ENCODE results near the gene CHCHD6.

Gene CHCHD6

DNA sequence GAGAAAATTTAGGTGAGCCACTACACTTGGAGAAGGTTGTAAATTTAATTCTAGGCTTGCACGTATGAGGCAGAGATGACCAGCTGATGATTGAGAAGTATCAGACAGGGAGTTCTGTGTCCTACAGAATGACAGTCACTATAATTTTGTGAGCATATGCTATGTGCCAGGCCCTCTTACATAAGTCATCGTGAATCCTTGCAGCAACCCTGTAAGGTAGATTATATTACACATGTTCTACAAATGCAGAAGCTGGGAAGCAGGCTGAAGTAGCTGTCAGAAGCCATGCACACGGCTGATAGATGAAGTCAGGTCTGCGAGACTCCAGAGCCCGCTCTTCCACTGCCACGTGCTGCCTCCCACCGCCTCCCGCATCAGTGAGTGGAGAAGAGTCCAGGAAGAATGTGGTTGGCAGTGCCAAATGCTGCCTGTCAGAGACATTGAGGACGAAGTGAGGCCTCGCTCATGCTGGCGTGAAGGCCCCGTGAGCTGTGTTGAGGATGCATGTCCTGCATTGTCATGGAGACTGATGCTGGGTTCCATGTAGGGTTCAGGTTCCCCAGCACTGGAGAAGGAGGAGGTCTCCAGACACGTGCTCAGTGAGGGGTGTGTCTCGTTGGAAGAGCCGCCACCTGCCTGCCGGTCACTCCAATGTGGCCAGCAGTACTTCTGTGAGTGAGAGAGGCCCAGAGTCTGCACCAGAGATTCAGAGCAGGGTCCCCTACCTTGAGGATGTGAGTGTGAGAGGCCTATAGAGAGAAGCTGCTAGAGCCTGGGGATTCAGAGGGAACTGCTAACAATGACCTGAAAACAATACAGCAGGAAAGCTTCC is 155.6 kb downstream of the CHCHD6 start:
- no peak for DNase-seq (ENCODE audit: low spot score)

DNA sequence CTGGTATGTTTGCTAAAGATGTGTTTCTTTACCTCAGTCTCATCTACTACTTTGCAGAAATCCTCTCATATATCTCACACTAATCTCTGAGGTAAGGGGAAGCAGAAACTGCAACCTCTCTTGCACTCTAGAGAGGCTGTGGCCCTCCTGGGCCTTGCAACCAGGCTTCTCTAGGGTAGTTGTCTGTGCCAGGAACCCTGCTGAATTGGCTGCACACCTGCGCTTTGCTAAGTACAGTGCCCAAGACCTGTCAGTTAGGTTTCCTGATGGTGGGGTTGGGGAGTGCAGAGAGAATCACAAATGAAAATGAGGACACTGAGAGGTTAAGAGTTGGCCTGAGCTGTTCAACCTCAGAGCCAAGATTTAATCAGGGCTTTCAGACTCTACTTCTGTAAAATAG is 161.7 kb downstream of the CHCHD6 start:
- DNase-seq (ENCODE audit: low spot score) = no peak

- no peak for DNase-seq (ENCODE audit: low spot score)
These were observed 162.2 kb downstream of the CHCHD6 start for GRCh38 chr3:126866175-126866759.

DNA sequence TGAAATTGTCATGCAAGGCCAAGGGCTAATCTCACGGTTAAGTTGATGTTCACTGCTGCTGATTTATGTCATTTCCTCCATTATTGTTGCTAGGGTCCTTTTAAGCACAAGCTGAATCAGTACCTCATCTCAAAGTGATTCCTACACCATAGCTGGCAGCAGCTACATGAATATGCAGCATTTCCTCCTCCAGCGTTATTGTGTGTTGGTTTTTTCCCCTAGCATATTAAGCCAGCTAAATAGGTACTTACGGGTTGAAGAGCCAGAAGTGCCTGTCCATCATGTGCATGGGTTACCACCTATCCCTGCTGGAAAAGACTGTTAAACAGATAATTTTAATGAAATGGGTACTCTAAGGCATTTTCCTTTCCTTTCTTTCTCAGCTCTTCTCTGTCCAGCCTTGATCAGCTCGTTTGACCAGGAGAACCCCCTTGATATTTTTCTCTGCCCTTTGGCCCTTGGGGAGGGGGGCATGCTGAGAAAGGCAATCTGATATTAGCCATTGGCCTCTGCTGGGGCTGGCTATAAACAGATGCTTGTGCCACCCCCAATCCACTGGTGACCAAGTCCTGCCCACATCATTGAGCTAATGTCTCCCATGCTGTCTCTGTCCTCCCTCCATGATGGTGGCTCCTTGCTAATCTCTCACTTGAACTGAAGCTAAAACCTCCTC is 163.3 kb downstream of the CHCHD6 start:
- DNase-seq (ENCODE audit: low spot score) = no peak

DNA sequence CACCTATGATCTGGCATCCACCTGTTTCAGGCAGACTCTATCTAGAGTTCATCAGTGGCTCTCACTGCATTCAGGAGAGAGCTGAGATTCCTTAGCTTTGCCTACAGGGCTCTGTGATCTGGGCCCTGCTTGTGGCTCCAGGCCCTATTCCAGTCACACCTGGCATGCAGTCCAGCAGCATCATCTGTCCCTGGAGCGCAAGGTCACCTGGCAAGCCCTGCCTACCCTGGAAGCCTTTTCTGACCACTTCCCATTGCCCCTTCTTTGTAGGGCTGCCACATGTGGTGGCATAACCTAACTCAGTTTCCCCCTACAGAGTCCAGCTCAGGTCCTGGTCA is 163.8 kb downstream of the CHCHD6 start:
- no peak for DNase-seq (ENCODE audit: low spot score)

DNA sequence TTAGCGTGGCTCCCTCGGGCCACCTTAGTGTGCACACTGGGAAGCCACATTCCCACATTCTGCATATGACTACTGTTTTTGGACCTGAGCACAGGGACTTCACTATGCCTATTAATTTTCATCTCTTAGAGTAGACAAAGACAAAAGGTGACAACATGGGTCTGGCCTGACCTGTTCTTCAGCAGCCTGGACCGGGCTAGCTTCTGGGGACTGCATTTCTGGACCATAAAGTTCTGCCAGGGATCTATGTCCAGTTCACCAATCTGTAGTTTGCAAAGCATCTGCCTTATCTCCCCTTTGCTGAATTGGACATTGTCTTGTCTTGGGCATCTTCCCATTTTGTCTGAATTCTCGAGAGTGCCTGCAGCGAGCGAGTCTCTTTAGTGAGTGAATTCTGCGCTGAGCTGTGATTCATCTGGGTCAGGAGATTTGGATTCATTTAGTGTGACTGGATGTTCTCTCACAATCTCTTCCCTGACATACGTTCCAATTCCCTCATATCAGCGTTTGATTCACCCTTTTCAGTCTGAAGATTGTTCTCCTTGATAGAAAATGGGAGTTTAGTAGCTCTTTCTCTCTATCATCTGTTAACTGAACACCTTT is 166.7 kb downstream of the CHCHD6 start:
- peak; percentile 32 for DNase-seq (ENCODE audit: low spot score)

DNA sequence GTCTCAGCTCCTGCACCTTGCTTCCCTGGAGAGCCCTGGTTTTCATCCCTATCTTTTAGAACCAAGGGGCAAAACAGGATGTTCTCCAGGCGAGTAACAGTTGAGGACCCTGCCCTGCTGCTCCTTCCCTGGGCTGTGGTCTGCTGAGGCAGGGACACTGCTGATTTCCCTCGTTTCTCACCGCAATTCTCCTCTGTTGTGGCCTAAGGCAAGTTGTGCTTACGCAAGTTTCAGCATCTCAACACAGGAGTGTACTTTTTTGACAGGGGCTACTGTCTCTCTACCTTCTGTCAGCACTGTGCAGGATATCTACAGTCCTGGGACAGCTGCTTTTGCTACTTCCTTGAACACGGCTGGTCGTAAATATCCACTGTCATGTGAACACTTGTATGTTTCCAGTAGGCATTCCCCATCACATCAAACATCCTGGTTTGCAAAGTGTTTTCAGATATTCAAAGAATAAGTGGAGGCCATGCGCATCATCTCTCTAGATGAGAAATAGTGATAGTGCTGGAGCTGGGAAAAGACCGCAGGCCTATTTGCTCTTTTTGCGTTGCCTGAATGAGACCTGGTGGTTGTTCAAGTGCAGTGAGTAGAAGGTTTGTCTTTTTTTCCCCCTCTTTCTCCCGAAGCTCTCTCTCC is 168.8 kb downstream of the CHCHD6 start:
- no peak for DNase-seq (ENCODE audit: low spot score)

GRCh38 chr3:126873416-126873815 is 169.4 kb downstream of the CHCHD6 start:
- no peak for DNase-seq (ENCODE audit: low spot score)

- no peak for DNase-seq (ENCODE audit: low spot score)
These were observed 174.6 kb downstream of the CHCHD6 start for GRCh38 chr3:126878664-126879063.

GRCh38 chr3:126880901-126881300 is 176.9 kb downstream of the CHCHD6 start:
- no peak for DNase-seq (ENCODE audit: low spot score)

- DNase-seq (ENCODE audit: low spot score) = no peak
These were observed 177.8 kb downstream of the CHCHD6 start for GRCh38 chr3:126881861-126882260.

DNA sequence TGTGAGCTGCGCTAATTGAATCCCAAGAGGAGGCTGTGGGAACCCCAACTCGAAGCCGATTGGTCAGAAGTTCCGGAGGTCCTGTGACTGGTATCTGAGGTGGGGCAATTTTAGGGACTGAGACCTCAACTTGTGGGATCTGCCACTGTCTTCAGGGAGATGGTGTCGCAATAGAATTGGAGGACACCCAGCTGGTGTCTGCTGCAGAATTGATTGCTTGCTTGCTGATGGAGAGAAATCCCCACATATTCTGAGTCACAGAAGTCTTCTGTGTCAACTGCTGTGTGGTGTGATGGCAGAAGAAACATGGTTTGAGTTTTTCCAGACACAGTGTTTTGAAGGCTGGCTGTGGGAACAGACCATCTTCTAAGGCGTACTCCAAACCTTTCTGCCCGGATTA is 179.2 kb downstream of the CHCHD6 start:
- no peak for DNase-seq (ENCODE audit: low spot score)

DNA sequence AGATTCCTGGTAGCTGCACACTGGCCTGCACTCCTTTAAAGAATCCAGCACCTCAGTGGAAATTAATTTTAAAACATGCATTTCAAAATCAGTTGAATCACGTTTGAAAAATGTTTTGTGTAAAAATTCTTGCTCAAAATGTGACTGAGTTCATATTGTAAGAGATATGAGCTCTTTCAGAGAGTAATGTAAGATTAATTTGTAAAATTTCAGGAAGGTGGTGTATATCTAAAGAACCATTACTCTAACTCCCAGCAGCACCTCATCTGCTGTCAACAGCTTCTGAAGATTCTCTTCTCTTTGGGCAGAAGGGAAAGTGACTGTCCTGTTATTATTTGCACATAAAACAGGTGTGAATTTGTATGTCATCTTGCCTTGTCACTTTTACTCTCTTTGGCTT is 181.4 kb downstream of the CHCHD6 start:
- DNase-seq (ENCODE audit: low spot score) = no peak

- no peak for DNase-seq (ENCODE audit: low spot score)
These were observed 182.2 kb downstream of the CHCHD6 start for GRCh38 chr3:126886217-126886616.

GRCh38 chr3:126887686-126888085 is 183.6 kb downstream of the CHCHD6 start:
- DNase-seq (ENCODE audit: low spot score) = no peak

GRCh38 chr3:126888186-126888760 is 184.2 kb downstream of the CHCHD6 start:
- DNase-seq (ENCODE audit: low spot score) = no peak

- DNase-seq (ENCODE audit: low spot score) = no peak
These were observed 185.5 kb downstream of the CHCHD6 start for GRCh38 chr3:126889276-126890201.

DNA sequence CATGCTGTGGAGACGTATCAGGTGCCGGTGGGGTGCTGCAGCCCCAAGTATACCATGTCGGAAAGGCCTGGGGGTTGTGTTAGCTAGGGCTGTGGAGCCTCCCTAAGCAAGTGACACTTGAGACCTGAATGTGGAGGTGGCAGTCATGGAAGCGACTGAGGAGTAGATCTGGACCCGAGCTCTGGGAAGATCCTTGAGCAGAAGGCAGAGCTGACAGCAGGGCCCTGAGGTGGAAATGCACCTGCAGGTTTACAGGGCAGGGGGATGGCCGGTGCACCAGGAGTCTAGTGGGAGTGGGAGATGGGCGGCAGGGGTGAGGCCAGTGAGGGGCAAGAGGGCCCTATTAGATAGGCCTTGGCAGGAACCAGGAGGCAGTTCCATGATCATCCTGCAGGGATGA is 187.1 kb downstream of the CHCHD6 start:
- no peak for DNase-seq (ENCODE audit: low spot score)

GRCh38 chr3:126891791-126892190 is 187.8 kb downstream of the CHCHD6 start:
- DNase-seq (ENCODE audit: low spot score) = no peak

DNA sequence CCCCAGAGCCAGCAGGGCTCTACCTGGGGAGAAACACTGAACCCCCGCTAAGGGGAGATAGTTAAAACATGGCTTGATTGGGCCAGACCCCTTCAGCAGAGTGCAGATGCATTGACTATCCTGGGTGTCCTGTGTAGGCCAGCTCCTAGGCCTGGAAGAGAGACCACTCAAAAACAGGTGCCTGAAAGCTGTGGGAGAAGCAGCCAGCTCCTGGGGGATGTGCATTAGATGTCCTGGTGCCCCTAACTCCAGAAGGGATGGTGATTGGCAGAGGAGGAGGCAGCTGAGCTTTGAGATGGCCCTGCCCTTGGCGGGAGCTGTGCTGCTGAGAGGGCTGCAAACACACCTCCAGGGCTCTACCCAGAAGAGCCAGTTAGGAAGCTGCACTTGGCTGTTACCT is 189.6 kb downstream of the CHCHD6 start:
- DNase-seq (ENCODE audit: low spot score) = no peak

DNA sequence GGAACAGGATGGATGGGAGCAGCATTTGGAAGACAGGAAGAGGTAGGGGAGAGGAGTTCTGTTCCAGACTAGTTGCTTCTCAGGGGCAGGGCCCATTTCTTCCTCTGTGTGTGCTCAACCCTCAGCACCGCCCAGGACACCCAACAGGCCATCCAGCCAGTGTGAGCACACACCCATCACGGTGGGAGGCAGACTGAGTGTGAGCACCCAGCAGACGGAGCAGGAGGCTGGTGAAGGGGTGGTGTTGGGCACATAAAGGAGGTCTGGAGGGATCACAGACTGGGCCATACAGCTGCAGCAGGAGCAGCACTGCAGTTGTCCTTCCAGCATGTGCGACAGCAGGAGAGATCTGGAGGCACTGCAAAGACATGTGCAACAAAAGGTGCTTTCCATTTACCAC is 190.4 kb downstream of the CHCHD6 start:
- DNase-seq (ENCODE audit: low spot score) = no peak
